Gastrocnemius medialis (tissue), 4 donors: Measurements from ENCODE around the gene TAS2R20. TPM values are rescaled to one million over a fixed set of nuclear protein-coding genes. Genes with fewer than 3 reads are reported as not detected.

Experiments used
- ATAC-seq, 2 donors: fragments of 150-250 bp; one replicate each; pipeline ENCODE4 v1.9.1; 2016
- DNase-seq, 2 donors: peaks; one replicate each; pipeline ENCODE4 v3.0.0-alpha.2; 2019
- H3K27ac ChIP-seq, 4 donors: fragments of 200-600 bp; sonication (generic); 1 replicate in 1 of 4; 2 replicates in 3 of 4; pipeline ENCODE4 v1.5.1; 2016 to 2018; ENCODE audit warnings: mild to moderate bottlenecking in 2 of 4, moderate library complexity in 1 of 4
- H3K27me3 ChIP-seq, 3 donors: fragments of 200-600 bp; sonication (generic) in 2 of 3; 1 replicate in 1 of 3; 2 replicates in 2 of 3; pipeline versions ENCODE4 v1.5.1 to v1.6.0; 2016 to 2019; ENCODE audit warnings: mild to moderate bottlenecking in 1 of 3, moderate library complexity in 1 of 3
- H3K36me3 ChIP-seq, 2 donors: fragments of 200-600 bp; sonication (generic) in 1 of 2; one replicate each; pipeline ENCODE4 v1.5.1; 2017 to 2018
- H3K4me1 ChIP-seq, 2 donors: fragments of 200-600 bp; sonication (generic) in 1 of 2; one replicate each; pipeline ENCODE4 v1.5.1; 2016 to 2017; ENCODE audit warnings: mild to moderate bottlenecking in 2 of 2
- H3K4me3 ChIP-seq, 4 donors: fragments of 200-600 bp; sonication (generic) in 3 of 4; 1 replicate in 1 of 4; 2 replicates in 3 of 4; pipeline ENCODE4 v1.5.1; 2016 to 2019; ENCODE audit warnings: mild to moderate bottlenecking in 2 of 4
- H3K9me3 ChIP-seq, 3 donors: fragments of 200-600 bp; sonication (generic) in 2 of 3; 1 replicate in 1 of 3; 2 replicates in 2 of 3; pipeline ENCODE4 v1.5.1; 2016 to 2019
- CTCF ChIP-seq, 5 experiments: fragments of 450-650 bp in 3 of 5; fragments of 200-600 bp in 2 of 5; sonication (generic) in 2 of 5; IDR thresholded peaks in 4 of 5; conservative IDR thresholded peaks in 1 of 5; 1 replicate in 4 of 5; 2 replicates in 1 of 5; pipeline ENCODE4 v1.5.1; 2016 to 2019; ENCODE audit warnings: antibody characterized with exemption in 5 of 5, mild to moderate bottlenecking in 3 of 5, moderate library complexity in 3 of 5
- POLR2A ChIP-seq, 2 donors: fragments of 450-650 bp; IDR thresholded peaks; one replicate each; pipeline ENCODE4 v1.6.1; 2017; ENCODE audit warnings: antibody characterized with exemption in 2 of 2, mild to moderate bottlenecking in 2 of 2, moderate library complexity in 2 of 2
- in situ Hi-C, 4 donors: fragments of 200-750 bp; cut with MboI; loops; one replicate each; pipeline versions ENCODE4 v1.15.0 to v1.8.0; 2017; ENCODE audit warnings: low sequenced_read_pairs in 4 of 4
- intact Hi-C: fragments of 100-400 bp; cut with DNase I; formaldehyde crosslinking; loops from one replicate; pipeline ENCODE4 v1.15.1; 2023; ENCODE audit warnings: low total_unique reads
- total RNA-seq, 4 donors: library from RNA; depleted of rRNA; stranded (reverse); fragments of >200 nt; gene quantifications; one replicate each; pipeline versions ENCODE4 v1.1.0 to v1.2.3, GENCODE V29; 2016

TAS2R20 gene
- total RNA-seq, 4 donors from 2014 or later: 0.53 to 3.6 TPM; not detected in 2

- Histone ChIP-seq H3K27me3 (no peaks in the 10 kb centered on the region), H3K9me3 (no peaks in the 10 kb centered on the region), H3K4me1 (peaks cover 4 to 5% of the 10 kb centered on the region in 2 donors), H3K27ac (no peak overlapping the region), H3K4me3 (no peak overlapping the region), H3K36me3 (no peaks in the 10 kb centered on the region)
- in situ Hi-C loops: no loop called here
- no peak for TF ChIP-seq POLR2A (IDR thresholded peaks at IDR 0.05)
- ATAC-seq (no peak), DNase-seq (no peak)
- intact Hi-C loops: no loop called here
Measured at GRCh38 chr12:10967409-10967808, 30.7 kb downstream of the TAS2R20 start.

- in situ Hi-C loops: no loop called here
- intact Hi-C loops: no loop called here
- Histone ChIP-seq H3K4me3 (no peak overlapping the region), H3K4me1 (peaks cover 4 to 5% of the 10 kb centered on the region in 2 donors), H3K27ac (no peak overlapping the region), H3K36me3 (no peaks in the 10 kb centered on the region), H3K27me3 (no peaks in the 10 kb centered on the region), H3K9me3 (no peaks in the 10 kb centered on the region)
- no peak for TF ChIP-seq POLR2A (IDR thresholded peaks at IDR 0.05)
- TF ChIP-seq CTCF (IDR thresholded peaks at IDR 0.05 in 4 of 5, conservative IDR thresholded peaks at IDR 0.05 in 1 of 5): no peak
- ATAC-seq (no peak), DNase-seq (no peak)
Measured at GRCh38 chr12:10966314-10966713, 31.8 kb downstream of the TAS2R20 start.

- no peak for ATAC-seq
- DNase-seq: no peak
- Histone ChIP-seq H3K27ac (no peak overlapping the region), H3K27me3 (no peaks in the 10 kb centered on the region), H3K4me1 (peaks cover 4 to 5% of the 10 kb centered on the region in 2 donors), H3K9me3 (no peaks in the 10 kb centered on the region), H3K36me3 (no peaks in the 10 kb centered on the region), H3K4me3 (no peak overlapping the region)
- intact Hi-C loops (no loop called here), in situ Hi-C loops (no loop called here)
- TF ChIP-seq CTCF (IDR thresholded peaks at IDR 0.05 in 4 of 5, conservative IDR thresholded peaks at IDR 0.05 in 1 of 5) (no peak), POLR2A (IDR thresholded peaks at IDR 0.05) (no peak)
Measured at GRCh38 chr12:10965476-10965875, 32.6 kb downstream of the TAS2R20 start.

- no peaks in the 10 kb centered on the region for H3K4me1 ChIP-seq
- H3K27ac ChIP-seq: no peak overlapping the region
- ATAC-seq (no peak), DNase-seq (no peak)
- no peak overlapping the region for H3K4me3 ChIP-seq
- H3K36me3 ChIP-seq: no peaks in the 10 kb centered on the region
- no peak for TF ChIP-seq POLR2A (IDR thresholded peaks at IDR 0.05)
- no peak for TF ChIP-seq CTCF (IDR thresholded peaks at IDR 0.05 in 4 of 5, conservative IDR thresholded peaks at IDR 0.05 in 1 of 5)
- H3K27me3 ChIP-seq: no peaks in the 10 kb centered on the region
- no peaks in the 10 kb centered on the region for H3K9me3 ChIP-seq
- in situ Hi-C loops (no loop called here), intact Hi-C loops (no loop called here)
Measured at GRCh38 chr12:10960211-10960610, 37.9 kb downstream of the TAS2R20 start.

GRCh38 chr12:10959804-10960203 is 38.3 kb downstream of the TAS2R20 start:
- Histone ChIP-seq H3K4me3 (no peak overlapping the region), H3K4me1 (no peaks in the 10 kb centered on the region), H3K27ac (no peak overlapping the region), H3K36me3 (no peaks in the 10 kb centered on the region), H3K9me3 (no peaks in the 10 kb centered on the region), H3K27me3 (no peaks in the 10 kb centered on the region)
- in situ Hi-C loops (no loop called here), intact Hi-C loops (no loop called here)
- no peak for DNase-seq
- TF ChIP-seq POLR2A (IDR thresholded peaks at IDR 0.05): no peak
- no peak for TF ChIP-seq CTCF (IDR thresholded peaks at IDR 0.05 in 4 of 5, conservative IDR thresholded peaks at IDR 0.05 in 1 of 5)
- no peak for ATAC-seq
